CMK (cell line): ENCODE results near the gene CHST5.
"Not testable (repeated sequence)": the region's sequence is repeated elsewhere in the genome, so short reads cannot be mapped to it uniquely, and the experiment has no call there.

Source experiments
- DNase-seq: peaks from one replicate; pipeline ENCODE4 v3.0.0-alpha.2; 2010; ENCODE audit warnings: low read depth

CHST5 gene

DNA sequence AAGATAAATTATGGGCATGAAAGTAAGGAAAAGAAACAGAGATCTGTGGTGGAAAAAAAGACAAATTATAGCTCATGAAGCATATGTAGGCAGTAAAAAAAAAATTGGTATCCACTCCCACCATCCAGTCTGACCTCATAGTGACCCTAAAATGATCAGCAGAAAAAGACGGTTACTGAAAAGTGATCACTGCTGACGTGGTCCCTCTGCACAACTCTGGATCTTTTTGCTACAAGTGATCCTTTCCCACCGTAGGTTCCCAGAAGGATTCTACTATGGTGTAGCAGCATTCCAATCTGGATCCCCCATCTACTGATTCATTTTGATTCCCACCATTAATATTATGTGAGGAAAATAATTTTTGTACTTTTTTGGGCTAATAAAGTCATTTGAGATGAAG lies 29.8 kb downstream of the CHST5 start:
- no peak for DNase-seq

- no peak for DNase-seq
Measured at GRCh38 chr16:75503801-75504200, 32.1 kb downstream of the CHST5 start.

GRCh38 chr16:75502916-75503605 lies 32.8 kb downstream of the CHST5 start:
- DNase-seq: no peak

DNA sequence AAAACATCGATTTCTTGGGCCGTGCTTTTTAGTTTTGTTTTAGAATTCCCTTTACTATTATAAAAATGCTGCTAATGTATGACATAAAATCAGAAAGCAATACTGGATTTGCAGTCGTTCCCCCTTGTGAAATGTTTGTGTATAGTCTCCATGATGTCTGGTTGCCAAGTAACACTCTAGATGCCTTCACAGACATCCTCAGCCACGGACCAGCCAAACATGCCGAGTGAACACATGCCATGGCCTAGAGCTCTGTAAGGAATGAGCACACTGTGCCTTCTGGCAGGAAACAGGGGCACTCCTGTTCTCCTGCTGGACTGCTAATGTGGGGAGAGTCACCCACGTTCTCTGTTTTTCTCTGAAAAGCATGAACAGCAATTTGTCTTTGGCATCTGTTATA lies 34.1 kb downstream of the CHST5 start:
- DNase-seq: not testable (repeated sequence)

GRCh38 chr16:75501359-75501758 lies 34.5 kb downstream of the CHST5 start:
- no peak for DNase-seq

DNA sequence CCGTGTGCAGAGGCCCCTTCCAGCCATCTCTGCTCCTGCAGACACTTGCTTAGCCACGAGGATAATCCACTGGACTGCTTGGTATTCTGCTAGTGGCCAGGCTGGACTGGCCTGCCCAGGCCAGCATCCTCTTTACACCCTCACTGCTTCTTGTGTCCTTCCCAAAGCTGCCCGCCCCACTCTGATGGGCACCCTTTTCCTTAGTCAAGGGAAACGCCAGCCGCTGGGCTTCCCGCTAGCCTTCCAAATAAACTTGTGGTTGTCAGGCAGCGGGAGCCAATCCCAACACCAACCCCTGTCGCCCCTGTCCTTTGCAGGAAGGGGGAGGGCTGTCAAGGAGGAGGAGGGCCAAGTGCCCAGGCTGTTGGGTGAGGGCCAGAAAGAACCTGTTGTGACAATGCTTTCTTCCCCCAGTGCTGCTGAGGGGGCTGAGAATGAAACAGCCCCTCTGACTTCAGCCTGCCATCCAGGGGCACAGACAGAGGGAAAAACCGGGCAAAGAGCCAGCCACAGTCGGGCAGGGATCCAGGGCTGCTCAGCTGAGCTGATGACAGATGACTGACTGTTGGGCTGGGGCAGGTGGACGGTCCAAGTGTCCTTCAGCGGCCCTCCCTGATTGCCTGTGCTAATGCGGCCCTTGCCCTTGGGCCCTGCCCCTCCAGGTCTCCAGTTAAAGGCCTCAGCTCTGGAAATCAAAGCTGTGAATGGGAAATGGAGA lies 37.1 kb downstream of the CHST5 start:
- DNase-seq: not testable (repeated sequence)

GRCh38 chr16:75497558-75497957 lies 38.4 kb downstream of the CHST5 start:
- DNase-seq: no peak

- no peak for DNase-seq
Measured at GRCh38 chr16:75495076-75495674, 40.7 kb downstream of the CHST5 start, which contains the start of gene CHST6. TSS of gene CHST6 (minus strand) at chr16:75495441. CDS start at chr16:75479828, 15,613 bp downstream.

DNA sequence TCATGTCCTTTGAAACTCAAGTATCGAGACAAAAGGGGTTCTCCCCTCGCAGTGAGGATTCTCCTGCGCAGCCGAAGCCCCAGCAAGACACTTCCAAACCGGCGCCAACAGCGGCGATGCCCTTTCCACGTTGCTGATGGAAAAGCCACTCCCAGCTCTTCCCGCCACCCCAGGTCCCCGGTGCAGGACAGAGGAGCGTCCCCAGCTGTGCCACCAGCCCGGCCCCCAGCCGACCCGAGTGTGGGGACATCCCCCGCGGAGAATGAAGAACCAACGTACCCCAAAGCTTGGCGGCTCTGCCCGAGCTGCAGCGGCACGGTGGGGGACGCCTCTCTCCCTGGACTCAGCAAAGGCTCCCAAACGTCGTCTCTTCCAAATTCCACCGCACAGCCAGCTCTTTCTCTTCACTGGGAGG lies 41.2 kb downstream of the CHST5 start:
- no peak for DNase-seq

- DNase-seq: no peak
Measured at GRCh38 chr16:75494184-75494583, 41.7 kb downstream of the CHST5 start.

GRCh38 chr16:75491876-75492275 lies 44.0 kb downstream of the CHST5 start:
- DNase-seq: no peak

DNA sequence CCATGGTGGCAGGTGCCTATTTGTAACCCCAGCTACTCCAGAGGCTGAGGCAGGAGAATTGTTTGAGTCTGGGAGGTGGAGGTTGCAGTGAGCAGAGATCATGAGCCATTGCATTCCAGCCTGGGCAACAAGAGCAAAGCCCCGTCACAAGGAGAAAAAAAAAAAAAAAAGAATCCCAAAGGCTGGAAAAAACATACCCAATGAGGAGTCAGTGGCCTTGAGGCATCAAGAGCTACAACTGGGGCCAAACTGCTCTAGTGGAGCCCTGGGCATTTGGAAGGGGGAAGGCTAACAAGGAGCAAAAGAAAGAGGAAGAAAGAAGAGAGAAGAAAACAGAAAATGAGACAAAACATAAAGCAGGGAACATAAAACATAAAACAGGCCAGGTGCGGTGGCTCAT lies 47.6 kb downstream of the CHST5 start:
- no peak for DNase-seq

GRCh38 chr16:75486676-75487313 lies 49.1 kb downstream of the CHST5 start:
- no peak for DNase-seq

DNA sequence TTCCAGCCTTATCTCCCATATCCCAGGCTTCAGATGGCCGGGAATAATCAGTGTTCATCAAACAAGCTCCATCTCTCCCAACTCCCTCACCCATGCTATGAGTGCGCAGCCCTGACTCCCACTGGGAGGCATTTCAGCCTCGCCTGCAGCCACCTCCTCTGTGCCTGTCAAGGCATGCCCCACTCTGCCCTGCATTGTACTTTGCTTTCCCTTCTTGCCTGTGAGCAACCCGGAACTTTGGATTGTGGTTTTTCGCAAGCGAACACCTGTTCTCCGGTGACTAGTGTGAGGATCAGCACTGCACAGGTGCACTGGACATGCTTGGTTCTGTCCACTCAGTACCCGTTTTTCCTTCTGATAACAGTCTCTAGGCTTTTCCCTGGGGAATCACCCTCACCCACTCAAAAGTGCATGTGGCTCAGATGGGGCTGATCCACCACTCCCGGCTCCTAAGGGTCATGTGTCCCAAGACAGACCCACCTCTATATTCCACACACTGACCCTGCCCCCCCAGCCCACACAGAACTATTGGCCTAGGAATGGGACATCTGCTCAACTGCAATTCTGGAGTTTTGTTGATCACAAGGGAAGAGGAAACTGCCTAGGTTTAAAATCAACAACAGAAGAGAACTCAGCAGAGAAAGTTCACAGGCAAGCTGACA lies 49.8 kb downstream of the CHST5 start:
- DNase-seq: no peak

DNA sequence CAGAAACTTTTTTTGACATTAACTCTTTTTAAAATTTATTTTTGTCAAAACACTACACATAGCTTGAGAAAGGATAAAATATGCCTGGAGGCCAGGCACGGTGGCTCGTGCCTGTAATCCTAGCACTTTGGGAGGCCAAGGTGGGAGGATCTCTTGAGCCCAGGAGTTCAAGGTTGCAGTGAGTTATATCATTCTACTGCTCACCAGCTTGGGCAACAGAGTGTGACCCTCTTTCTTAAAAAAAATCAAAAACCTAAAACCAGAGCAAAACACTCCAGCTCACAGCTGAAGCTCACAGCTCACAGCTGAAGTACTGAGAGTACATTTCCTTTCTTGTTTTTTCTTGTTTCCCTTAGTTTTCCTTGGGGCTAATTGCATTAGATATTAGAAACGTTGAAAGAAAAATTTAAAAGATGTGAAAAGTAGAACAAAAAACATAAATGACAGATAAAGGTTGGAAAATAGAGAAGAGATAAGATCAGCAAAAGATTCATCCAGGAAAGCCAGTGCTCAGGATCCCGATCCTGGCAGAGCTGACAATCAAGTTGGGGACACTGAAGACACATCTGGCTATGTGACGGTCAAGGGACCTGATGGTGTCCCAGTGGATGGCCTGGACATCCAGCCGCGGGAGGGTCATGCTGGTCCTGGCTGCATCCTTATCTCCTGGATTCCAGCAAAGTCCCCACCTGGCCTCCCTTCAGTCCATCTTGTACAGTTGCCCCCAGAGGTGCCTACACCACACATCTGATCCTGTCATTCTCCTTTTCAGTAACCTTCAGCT lies 50.5 kb downstream of the CHST5 start:
- DNase-seq: no peak

- DNase-seq: no peak
Measured at GRCh38 chr16:75483222-75483621, 52.7 kb downstream of the CHST5 start.

GRCh38 chr16:75482434-75483205 lies 53.3 kb downstream of the CHST5 start:
- DNase-seq: no peak

- no peak for DNase-seq
Measured at GRCh38 chr16:75481475-75481874, 54.4 kb downstream of the CHST5 start.

- DNase-seq: no peak
Measured at GRCh38 chr16:75479421-75479990, 56.4 kb downstream of the CHST5 start.
